ENCODE results near the gene AP3S2. TPM values are rescaled to one million over a fixed set of nuclear protein-coding genes. Genes with fewer than 3 reads are reported as not detected.
"Not testable (repeated sequence)": the region's sequence is repeated elsewhere in the genome, so short reads cannot be mapped to it uniquely, and the experiment has no call there.

AP3S2 gene
- total RNA-seq, 1 donor from 2014 or later = 30.0 TPM

DNA sequence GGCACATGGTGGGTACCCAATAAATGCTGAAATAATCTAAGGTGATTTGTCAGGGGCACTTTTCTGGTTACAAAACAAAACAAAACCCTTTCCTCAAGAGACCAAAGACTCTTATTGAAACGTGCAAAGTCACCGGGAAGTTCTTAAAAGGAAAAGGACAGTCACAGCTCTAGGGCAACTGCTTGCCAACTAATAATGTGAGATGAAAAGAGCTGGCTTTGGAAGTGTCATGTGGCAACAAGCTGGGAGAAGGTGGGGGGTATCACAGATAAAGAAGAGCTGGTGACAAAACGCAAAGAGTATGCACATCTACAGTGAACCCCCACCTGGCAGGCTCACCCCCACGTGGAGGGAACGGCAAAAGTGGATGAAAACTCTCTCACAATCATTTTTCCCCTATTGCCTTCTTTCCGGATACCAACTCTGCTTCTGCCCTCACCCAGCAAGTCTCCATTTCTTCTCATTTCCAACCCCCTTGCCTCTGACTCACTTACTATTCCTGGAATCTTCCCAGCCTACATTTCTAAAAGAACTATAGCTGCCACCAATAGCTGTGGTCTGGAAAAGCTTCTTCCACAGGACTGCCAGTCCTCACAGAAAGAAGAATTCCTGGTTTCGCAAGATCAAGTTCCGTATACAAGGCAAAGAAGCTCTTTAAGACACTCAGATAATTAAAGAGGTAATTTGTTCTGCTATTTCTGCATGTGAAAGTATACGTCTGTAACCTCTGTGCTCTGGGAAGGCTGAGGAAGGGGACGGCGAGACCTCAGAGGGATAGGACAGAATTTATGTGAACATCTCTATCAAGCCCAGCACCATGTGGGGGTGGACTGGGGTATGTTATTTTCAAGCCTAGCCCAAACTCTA is 57.3 kb downstream of the AP3S2 start:
- intact Hi-C loops (cut with micrococcal nuclease) = no loop called here

DNA sequence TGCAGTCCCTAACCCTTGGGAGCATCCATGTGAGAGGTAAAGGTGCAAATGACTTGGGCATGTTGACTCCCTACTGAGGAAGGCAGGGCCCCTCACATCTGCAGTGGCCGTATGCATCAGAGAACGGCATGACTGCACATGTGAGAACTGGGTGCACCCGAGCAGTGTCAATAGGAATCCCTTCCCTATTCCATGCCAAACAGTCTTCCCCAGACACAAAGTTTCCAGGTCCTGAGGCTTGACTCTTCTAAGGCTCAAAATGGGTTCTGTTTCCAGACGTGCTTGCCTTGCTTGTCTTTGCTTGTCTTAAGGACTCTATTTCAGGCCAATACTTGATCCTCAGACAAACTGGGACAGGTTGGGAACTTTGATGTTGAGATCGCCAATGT is 58.6 kb downstream of the AP3S2 start:
- intact Hi-C loops (cut with micrococcal nuclease) = no loop called here

DNA sequence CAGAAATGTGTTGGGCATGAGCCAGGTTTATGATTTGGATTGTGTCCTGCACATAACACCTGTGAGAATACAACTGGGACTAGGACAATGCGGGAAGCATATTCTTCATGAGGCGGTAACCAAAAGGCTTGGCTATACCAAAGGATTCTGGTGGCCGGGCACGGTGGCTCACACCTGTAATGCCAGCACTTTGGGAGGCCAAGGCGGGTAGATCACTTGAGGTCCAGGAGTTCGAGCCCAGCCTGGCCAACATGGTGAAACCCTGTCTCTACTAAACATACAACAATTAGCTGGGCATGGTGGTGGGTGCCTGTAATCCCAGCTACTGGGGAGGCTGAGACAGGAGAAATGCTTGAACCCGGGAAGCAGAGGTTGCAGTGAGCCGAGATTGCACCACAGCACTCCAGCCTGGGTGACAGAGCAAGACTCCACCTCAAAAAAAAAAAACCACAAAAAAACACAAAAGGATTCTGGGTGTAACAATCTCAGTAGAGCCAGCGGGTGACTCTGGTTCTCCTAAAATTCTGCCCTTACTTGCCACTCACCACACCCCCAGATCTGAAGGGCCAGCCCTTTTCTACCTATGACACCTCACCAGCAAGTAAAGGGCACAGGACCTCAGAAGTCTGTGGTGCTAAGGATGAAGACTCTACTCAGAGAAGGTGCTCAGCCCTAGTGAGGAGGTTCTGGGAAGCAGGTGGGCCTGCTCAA is 59.2 kb downstream of the AP3S2 start:
- intact Hi-C loops (cut with micrococcal nuclease) = not testable (repeated sequence)

DNA sequence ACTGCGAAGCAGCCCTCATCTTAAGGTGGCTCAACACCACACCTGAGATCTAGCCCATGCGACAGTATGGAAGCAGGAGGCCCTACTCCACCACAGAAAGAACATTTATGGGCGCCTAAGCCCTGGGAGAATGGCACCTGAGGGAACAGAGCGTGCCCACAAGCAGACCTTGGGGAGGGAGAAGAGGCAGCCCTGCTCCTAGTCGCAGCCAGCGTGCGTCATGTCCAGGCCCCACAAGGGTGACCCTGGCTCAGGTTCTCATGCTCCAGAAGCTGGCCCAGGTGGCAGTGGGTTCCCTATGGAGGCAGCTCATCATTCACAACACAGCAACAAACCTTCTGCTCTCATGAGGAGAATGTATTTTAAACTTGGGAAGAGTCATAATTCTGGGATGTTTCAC is 59.8 kb downstream of the AP3S2 start:
- intact Hi-C loops (cut with micrococcal nuclease) = no loop called here

GRCh38 chr15:89830639-89831038 is 63.2 kb downstream of the AP3S2 start:
- intact Hi-C loops (cut with micrococcal nuclease) = no loop called here

DNA sequence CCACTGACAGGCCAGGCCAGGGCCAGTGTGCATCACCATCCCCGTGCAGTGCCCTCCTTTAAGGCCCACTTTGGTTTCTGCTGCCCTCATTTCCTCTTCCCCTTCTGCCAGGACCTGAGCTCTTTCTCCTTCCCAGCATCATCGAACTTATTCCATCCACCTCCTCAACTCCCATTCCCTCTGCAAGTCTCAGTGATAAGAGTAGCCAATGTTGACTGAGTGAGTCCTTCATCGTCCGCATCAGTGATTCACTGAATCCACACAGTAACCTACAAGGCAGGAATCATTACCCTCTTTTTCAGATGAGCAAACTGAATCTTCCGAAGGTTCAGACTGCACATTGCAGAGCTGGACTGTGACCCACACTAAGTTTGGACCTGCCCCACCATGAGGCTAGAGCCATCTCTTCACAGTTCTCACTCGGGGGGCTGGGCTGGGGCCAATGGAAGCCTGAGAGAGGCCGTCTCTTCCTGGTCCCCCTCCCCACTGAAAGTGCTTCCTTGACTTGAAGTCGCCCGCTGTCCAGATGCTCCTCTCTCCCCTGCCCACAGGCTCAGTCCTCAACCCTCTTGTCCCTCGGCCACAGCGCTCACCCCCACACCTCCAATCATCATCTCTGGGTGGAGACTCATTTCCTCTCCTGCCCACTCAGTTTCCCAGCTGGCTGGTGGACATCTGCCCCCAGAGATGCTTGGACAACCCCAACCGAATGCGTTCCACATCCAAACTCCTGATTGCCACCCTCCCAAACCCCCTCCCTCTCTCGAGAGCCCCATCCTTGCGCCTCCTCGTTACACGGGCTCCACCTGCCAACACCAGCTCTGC is 64.0 kb downstream of the AP3S2 start:
- intact Hi-C loops (cut with micrococcal nuclease) = no loop called here

DNA sequence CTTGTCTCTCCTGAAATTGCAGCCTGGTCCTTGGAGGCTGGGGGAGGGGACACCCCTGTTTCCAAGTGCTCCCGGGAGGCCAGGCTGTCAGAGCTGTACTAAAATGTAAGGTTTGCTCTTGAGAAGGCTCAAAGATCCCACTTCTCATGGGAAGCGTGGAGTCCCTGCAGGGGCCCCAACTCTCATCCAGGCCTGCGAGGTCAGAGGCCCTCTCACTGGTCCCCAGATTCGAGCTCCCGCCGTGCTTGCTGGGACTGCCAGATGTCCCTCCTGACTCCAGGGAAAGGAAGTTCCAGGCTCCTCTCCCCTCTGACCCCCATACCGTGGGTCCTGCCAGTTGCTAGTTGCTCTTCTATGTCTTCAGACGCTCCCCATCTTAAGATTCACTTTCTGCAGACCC is 64.6 kb downstream of the AP3S2 start:
- intact Hi-C loops (cut with micrococcal nuclease) = no loop called here

GRCh38 chr15:89828281-89829145 is 65.3 kb downstream of the AP3S2 start:
- intact Hi-C loops (cut with micrococcal nuclease) = no loop called here

- intact Hi-C loops (cut with micrococcal nuclease) = no loop called here
Measured at GRCh38 chr15:89827829-89828228, 66.0 kb downstream of the AP3S2 start.

DNA sequence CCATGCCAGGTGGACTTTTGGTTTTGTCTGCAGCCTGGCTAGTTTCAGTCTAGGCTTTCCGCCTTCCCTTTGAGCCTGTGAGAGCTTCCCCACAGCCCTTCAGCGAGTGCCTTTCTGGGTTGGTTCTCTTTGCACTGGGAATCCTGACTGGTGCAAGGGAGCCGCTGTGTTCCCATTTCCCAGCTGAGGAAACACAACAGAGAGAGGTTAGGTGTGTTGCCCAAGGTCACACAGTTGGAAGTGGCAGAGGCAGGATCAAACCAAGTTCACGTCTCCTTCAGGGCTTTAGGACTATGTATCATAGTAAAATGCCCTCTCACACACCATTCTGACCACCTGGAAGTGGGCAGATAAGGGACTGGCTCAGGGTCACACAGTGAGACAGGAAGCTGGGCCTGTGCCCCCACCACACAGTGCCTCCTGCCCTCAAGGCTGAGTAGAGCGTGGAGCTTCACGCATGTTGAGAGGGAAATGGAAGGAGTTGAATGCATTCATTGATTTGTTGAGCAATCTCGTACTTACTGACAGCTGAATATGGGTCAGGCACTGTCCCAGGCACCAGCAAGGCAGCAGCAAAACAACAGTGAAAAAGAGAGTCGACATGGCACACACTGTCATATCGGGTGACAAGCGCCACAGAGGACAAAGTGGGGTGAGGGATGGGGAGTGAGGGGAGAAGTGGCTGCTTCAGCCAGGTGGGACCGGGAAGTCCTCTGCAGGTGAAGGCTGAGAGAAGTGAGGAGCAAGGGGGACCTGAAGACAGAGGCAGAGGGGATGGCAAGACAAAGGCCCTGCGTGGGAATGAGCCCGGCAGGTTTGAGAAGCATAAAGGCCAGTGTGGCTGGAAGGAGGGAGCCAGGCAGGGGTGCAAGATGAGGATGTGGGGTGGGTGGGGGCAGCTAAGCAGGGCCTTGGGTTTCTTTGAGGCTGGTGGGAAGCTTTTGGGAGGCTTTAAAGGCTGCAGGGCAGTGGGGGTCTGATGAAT is 66.8 kb downstream of the AP3S2 start:
- intact Hi-C loops (cut with micrococcal nuclease) = no loop called here

DNA sequence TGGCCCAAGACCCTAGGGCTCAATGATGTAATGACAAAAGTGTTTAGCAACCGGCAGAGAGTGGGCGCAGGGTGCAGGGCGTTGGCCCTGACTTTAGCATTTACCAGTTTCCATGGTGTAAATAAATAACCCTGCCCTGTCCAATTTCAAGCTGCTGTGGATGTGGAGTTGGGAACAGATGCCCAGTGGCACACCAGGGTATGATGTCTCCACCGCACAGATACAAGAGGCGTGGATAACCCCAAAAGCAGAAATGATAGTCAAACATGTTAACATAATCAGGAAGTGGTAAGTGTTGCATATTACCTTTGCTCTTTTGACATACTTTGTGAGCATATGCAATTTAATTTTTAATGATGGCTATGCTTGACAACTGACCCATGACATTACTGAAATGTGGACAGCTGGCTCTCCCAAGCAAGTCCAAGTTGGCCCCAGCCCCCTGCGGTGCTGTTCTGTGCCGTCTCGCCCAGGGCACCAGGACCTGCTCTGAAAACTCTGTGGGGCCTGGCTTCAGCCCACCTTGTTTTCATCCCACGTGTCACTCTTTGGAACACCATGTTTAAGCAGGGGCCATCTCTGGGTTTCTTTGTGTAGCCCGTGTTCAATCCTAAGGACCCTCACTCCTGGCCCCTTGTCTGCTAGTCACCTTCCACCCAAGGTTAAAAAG is 68.4 kb downstream of the AP3S2 start:
- intact Hi-C loops (cut with micrococcal nuclease) = no loop called here

- intact Hi-C loops (cut with micrococcal nuclease) = no loop called here
Measured at GRCh38 chr15:89824607-89824867, 69.3 kb downstream of the AP3S2 start.

GRCh38 chr15:89823836-89824606 is 69.8 kb downstream of the AP3S2 start:
- intact Hi-C loops (cut with micrococcal nuclease) = no loop called here

DNA sequence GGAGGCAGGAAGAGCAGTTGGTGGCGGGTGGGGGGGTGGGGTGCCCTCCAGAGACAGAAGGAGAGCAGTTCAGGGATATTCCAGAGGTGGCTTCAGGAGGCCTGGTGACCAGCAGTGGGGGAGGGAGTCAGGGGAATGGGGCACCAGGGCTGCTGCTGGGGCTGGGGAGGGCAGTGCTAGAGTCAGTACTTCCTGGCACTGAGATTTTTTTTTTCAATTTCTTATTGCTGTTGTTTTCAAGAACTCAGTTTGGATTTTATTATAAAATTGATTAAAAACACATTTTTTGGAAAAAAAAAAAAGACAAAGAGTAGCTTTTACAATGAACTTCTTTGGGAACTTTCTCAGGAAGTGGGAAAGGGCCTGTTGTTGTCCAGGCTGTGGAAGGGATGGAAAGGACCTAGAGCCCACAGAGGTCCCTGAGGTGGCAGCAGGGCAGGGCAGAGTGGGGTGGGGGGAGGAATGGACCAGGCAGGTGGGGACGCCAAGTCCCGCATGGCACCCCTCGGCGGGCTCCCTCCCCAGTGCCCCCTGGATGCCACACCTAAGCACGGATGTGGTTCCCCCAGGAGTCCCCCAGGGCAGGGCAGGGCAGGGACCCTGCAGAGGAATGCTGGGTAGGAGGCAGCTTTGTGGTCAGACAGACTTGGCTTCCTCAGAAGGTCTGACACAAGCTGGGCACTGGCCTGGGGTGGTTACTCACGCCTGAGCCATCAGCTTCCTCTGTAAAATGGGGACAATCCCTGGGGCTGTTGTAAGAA is 70.7 kb downstream of the AP3S2 start:
- intact Hi-C loops (cut with micrococcal nuclease) = no loop called here

GRCh38 chr15:89822611-89822950 is 71.2 kb downstream of the AP3S2 start:
- intact Hi-C loops (cut with micrococcal nuclease) = no loop called here

GRCh38 chr15:89822026-89822425 is 71.8 kb downstream of the AP3S2 start:
- intact Hi-C loops (cut with micrococcal nuclease) = no loop called here

DNA sequence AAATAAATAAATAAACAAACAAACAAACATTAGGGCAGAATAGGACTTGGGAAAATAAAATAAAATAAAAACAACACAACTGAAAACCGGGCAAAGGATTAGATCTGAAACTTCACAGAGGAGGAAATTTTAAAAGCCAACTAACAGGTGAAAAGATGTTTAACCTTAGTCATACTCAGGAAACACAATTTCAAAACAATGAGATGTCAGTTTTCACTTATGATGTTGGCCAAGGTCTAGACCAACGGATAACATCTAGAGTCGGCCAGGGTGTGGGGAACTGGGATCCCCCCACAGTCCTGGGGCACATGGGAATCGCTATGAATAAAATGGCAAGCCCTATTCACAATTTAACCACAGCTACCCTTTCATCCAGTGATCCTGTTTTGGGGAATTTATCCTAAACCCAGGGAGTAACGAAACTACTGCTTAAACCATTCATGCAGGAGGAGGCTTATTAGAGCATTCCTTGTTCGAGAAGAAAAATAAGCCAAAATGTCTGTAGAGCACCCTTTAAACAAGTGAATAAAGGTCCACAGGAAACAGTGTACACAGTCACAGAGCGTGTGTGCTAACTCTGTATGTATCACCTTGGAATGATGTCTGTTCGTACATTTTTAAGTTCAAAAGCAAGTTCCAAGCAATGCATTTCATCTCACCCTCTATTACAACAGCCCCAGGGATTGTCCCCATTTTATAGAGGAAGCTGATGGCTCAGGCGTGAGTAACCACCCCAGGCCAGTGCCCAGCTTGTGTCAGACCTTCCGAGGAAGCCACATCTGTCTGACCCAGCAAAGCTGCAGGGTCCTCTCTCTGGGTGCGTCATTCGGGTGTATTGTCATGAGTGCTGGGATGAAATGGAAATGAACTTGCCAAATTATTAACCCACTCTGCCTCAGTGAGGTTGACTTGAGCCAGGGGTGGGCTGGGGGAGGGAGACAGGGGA is 72.9 kb downstream of the AP3S2 start:
- intact Hi-C loops (cut with micrococcal nuclease) = no loop called here

Measured in T-helper 2 cell treated with Interferon-gamma antibody and Interleukin-4, amounts not matched to agents 100 ng/mL and 5 ng/mL, for 36 hours (primary cell).